Muscle of leg (tissue), 11 donors: ENCODE measurements around the gene CSGALNACT2. TPM values are rescaled to one million over a fixed set of nuclear protein-coding genes. Genes with fewer than 3 reads are reported as not detected.

Experiments used
- DNase-seq: peaks from one replicate; pipeline ENCODE4 v3.0.0; 2013
- H3K27ac ChIP-seq: one replicate; pipeline ENCODE4 v1.5.1; 2013; ENCODE audit warnings: mild to moderate bottlenecking, low read length, control low read depth
- H3K27me3 ChIP-seq: one replicate; pipeline ENCODE4 v1.6.1; 2013; ENCODE audit warnings: low read length; ENCODE audit not compliant: control insufficient read depth, insufficient read depth
- H3K36me3 ChIP-seq: one replicate; pipeline ENCODE4 v1.6.1; 2013; ENCODE audit warnings: low read length; ENCODE audit not compliant: control insufficient read depth, insufficient read depth
- H3K4me1 ChIP-seq: one replicate; pipeline ENCODE4 v1.6.1; 2013; ENCODE audit warnings: low read length; ENCODE audit not compliant: control insufficient read depth, insufficient read depth
- H3K4me3 ChIP-seq: one replicate; pipeline ENCODE4 v1.5.1; 2013; ENCODE audit warnings: low read length, control low read depth
- H3K9me3 ChIP-seq: replicated peaks from 2 replicates; pipeline ENCODE4 v1.6.1; 2013; ENCODE audit warnings: low read depth, low read length; ENCODE audit not compliant: control insufficient read depth
- WGBS: methylation state at CpG from one replicate; pipeline ENCODE4 v1.1.5; 2013; ENCODE audit warnings: missing lambda C conversion rate; ENCODE audit not compliant: insufficient coverage; 5-methylcytosine and 5-hydroxymethylcytosine counted together
- polyA plus RNA-seq, 8 donors: library from polyadenylated mRNA; unstranded; fragments of 120-200 nt; gene quantifications; one replicate each; pipeline versions ENCODE4 v1.2.1 to v1.2.3, GENCODE V29; 2013; ENCODE audit warnings: inconsistent platforms in 1 of 8, low replicate concordance in 1 of 8; ENCODE audit not compliant: insufficient read length in 8 of 8, insufficient read depth in 1 of 8
- total RNA-seq: library from RNA; stranded (reverse); fragments of 120-200 nt; gene quantifications from one replicate; pipeline ENCODE4 v1.2.4, GENCODE V29; 2013

The CSGALNACT2 gene
- total and polyA plus RNA-seq, 9 donors = 16.2 to 30.8 (median 23.0) TPM

GRCh38 chr10:43117777-43118583 lies 20.3 kb upstream of the CSGALNACT2 start:
- Histone ChIP-seq H3K9me3 (no peaks in the 10 kb centered on the region), H3K36me3 (no peaks in the 10 kb centered on the region), H3K4me3 (no peak overlapping the region), H3K4me1 (peaks cover 38% of the 10 kb centered on the region), H3K27me3 (no peaks in the 10 kb centered on the region), H3K27ac (no peak overlapping the region)
- WGBS = 76% methylated on average over 14 of the region's 18 CpGs
- no peak for DNase-seq

- Histone ChIP-seq H3K4me3 (no peak overlapping the region), H3K9me3 (no peaks in the 10 kb centered on the region), H3K27me3 (no peaks in the 10 kb centered on the region), H3K27ac (no peak overlapping the region), H3K4me1 (peaks cover 40% of the 10 kb centered on the region), H3K36me3 (no peaks in the 10 kb centered on the region)
- WGBS = 77% methylated on average over 19 of the region's 19 CpGs
- no peak for DNase-seq
Measured at GRCh38 chr10:43118631-43119415, 19.4 kb upstream of the CSGALNACT2 start.

- Histone ChIP-seq H3K27ac (no peak overlapping the region), H3K9me3 (no peaks in the 10 kb centered on the region), H3K4me1 (peaks cover 41% of the 10 kb centered on the region), H3K36me3 (no peaks in the 10 kb centered on the region), H3K4me3 (no peak overlapping the region), H3K27me3 (no peaks in the 10 kb centered on the region)
- DNase-seq = no peak
- WGBS = 84% methylated on average over 30 of the region's 31 CpGs
Measured at GRCh38 chr10:43119416-43120115, 18.7 kb upstream of the CSGALNACT2 start.

GRCh38 chr10:43120116-43120928 lies 17.9 kb upstream of the CSGALNACT2 start:
- no peak for DNase-seq
- WGBS = 79% methylated on average over 16 of the region's 19 CpGs
- no peaks in the 10 kb centered on the region for H3K36me3 ChIP-seq
- no peak overlapping the region for H3K27ac ChIP-seq
- no peak overlapping the region for H3K4me3 ChIP-seq
- H3K4me1 ChIP-seq = peaks cover 41% of the 10 kb centered on the region
- H3K9me3 ChIP-seq = no peaks in the 10 kb centered on the region
- no peaks in the 10 kb centered on the region for H3K27me3 ChIP-seq

- DNase-seq = peak; percentile 72
- Histone ChIP-seq H3K36me3 (no peaks in the 10 kb centered on the region), H3K9me3 (no peaks in the 10 kb centered on the region), H3K4me1 (peaks cover 41% of the 10 kb centered on the region), H3K27me3 (no peaks in the 10 kb centered on the region), H3K27ac (no peak overlapping the region), H3K4me3 (no peak overlapping the region)
- WGBS = no CpG with 5 or more reads among the region's 3 CpGs
Measured at GRCh38 chr10:43120929-43121314, 17.3 kb upstream of the CSGALNACT2 start.

- Histone ChIP-seq H3K4me3 (no peak overlapping the region), H3K27ac (peak overlapping the region; percentile 4), H3K36me3 (no peaks in the 10 kb centered on the region), H3K9me3 (no peaks in the 10 kb centered on the region), H3K4me1 (peaks cover 36% of the 10 kb centered on the region), H3K27me3 (no peaks in the 10 kb centered on the region)
- peak; percentile 36 for DNase-seq
- WGBS = 63% methylated on average over 1 of the region's 1 CpG
Measured at GRCh38 chr10:43121444-43121843, 16.8 kb upstream of the CSGALNACT2 start.

- Histone ChIP-seq H3K4me3 (no peak overlapping the region), H3K9me3 (no peaks in the 10 kb centered on the region), H3K36me3 (no peaks in the 10 kb centered on the region), H3K27ac (no peak overlapping the region), H3K4me1 (peaks cover 32% of the 10 kb centered on the region), H3K27me3 (no peaks in the 10 kb centered on the region)
- no CpG with 5 or more reads among the region's 4 CpGs for WGBS
- DNase-seq = no peak
Measured at GRCh38 chr10:43122096-43122495, 16.1 kb upstream of the CSGALNACT2 start.

- Histone ChIP-seq H3K4me3 (no peak overlapping the region), H3K9me3 (no peaks in the 10 kb centered on the region), H3K4me1 (peaks cover 29% of the 10 kb centered on the region), H3K27ac (no peak overlapping the region), H3K36me3 (no peaks in the 10 kb centered on the region), H3K27me3 (no peaks in the 10 kb centered on the region)
- peak; percentile 60 for DNase-seq
- WGBS = 27% methylated on average over 4 of the region's 7 CpGs
Measured at GRCh38 chr10:43122826-43123225, 15.4 kb upstream of the CSGALNACT2 start.

- Histone ChIP-seq H3K4me3 (no peak overlapping the region), H3K27ac (no peak overlapping the region), H3K4me1 (peaks cover 29% of the 10 kb centered on the region), H3K36me3 (no peaks in the 10 kb centered on the region), H3K27me3 (no peaks in the 10 kb centered on the region), H3K9me3 (no peaks in the 10 kb centered on the region)
- WGBS = 62% methylated on average over 5 of the region's 9 CpGs
- no peak for DNase-seq
Measured at GRCh38 chr10:43123361-43124093, 14.7 kb upstream of the CSGALNACT2 start.
